HG02763 (cell line): Measurements from ENCODE around the gene TTC9B.

Experiments
- ATAC-seq: cut with Tn5 transposase; IDR thresholded peaks from one replicate; pipeline ENCODE4 v1.9.1; 2021; ENCODE audit warnings: mild to moderate bottlenecking, moderate library complexity; ENCODE audit not compliant: unreplicated experiment

TTC9B gene

DNA sequence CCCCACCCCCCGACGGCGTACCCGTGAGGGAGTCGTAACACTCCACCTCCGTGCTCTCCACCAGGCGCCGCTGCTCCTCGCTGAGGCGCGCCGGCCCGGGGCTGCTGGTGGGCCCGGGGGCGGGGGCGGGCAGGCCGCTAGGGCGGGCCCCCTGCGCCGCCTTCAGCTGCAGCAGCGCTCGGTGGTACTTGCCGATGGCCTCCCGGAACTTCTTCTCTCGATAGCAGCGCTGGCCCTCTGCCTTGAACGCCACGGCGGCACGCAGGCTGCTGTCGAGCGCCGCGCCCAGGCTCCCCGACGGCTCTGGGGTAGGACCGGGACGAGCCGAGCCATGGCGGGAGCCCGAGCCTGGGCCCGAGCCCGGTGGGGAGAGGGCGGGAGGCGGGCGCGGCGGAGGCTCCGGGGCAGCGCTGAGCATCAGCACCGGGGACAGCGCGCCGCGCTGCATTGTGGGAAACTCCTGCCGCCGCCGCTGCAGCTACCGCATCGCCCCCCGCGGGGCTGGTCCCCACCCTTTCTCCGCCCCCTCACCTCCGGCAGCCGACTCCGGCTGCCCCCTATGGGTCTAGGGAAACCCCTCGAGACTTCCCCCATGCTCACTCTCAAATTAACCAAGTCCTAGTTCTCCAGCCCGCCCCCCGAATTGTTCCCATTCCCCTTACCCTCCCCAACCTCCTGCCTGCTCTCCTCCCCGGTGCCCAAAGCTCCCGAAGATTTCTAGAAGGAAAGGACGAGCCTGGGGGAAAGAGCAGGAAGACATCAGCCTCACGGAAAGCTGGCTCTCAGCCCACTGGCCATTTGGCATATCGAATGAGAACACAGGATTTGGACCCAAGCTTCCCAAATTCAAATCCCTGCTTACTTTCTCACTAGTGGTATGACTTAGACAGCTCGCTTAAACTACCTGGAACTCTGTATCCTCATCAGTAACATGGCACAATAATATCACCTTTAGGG is at the start of gene TTC9B:
TSS of gene TTC9B (minus strand) at position 451 of the 957 bp plus-strand sequence. CDS start at position 448, 3 bp downstream.
- ATAC-seq = no peak

DNA sequence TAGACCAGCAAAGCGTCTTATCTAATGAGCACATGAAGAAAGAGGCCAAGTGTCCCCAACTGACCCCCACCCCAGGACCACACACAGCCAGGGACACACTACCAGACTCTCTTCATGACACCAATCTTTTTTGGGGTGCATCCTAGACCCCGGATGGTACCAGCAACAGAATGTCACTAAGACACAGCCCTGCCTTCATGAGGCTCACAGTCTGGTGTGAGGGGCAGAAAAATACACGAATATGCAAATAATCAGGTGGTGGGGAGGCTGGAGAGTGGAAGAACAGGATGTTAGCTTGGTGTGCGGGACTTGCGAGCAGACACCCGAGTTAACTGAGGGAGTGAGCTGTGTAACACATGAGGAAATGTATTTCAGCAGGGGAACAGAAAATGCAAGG is 49.4 kb upstream of the TTC9B start:
- no peak for ATAC-seq

DNA sequence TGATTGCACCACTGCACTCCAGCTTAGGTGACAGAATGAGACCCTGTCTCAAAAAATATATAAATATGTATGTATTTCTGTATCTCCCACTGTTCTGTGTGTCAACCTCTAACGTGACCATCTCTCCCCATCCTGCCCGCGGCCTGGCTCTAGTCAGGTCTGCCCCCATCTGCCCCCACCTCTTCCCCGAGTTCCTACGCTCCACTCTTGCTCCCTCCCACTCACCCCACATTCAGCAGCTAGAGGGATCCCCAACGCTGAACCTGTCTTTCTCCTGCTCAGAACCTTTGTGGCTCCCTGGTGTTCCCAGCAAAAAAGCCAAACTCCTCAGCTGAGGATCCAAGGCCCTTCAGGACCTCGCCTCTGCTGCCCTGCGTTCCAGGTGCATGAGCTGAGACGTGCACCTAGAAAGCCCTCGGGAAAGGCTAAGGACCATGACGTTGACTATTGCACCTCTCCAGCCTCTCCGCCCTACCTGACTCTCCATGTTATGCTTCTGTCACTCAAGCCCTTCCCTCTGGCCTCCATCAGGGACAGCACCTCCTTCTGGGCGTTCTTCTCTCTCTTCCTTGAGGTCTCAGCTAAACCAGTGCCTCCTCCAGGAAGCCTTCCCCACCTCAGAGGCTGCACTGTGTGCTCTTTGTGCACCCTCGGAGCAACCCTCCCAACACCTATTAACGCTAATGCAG is 48.9 kb upstream of the TTC9B start:
- no peak for ATAC-seq

DNA sequence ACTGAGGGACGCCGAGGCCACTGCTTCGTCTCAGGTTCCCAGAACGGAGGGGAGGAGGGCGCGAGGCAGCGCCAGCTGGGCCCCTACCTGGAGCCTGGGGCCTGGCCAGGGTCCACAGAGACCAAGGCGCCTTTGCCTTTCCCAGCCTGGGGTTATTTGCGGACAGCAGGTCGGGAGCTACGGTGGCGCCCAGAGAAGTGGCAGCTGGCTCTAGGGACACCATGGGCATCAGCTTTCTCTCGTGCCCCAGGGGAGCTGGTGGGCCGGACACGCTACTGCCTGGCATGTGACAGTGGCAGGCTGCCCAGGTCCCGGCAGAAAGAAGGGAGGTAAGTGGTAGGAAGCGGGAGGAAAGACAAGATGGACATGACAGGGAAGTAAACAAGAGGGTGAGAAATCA is 47.9 kb upstream of the TTC9B start:
- ATAC-seq = no peak

DNA sequence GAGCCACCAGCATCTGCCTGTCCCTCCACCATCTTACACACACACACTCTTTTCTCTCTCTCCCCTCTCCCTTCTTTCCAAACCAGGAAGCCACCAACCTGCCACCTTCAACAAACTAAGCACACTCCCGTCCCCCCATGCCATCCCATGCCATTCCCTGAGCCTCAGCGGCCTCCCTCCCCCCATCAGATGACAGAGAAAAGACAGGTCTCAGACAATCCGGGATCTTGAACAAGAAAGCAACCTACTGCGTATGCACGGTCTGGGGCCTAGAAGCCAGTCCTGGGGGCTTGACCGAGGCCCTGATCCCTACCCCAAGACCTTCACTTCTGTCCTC is 47.5 kb upstream of the TTC9B start:
- ATAC-seq = no peak

DNA sequence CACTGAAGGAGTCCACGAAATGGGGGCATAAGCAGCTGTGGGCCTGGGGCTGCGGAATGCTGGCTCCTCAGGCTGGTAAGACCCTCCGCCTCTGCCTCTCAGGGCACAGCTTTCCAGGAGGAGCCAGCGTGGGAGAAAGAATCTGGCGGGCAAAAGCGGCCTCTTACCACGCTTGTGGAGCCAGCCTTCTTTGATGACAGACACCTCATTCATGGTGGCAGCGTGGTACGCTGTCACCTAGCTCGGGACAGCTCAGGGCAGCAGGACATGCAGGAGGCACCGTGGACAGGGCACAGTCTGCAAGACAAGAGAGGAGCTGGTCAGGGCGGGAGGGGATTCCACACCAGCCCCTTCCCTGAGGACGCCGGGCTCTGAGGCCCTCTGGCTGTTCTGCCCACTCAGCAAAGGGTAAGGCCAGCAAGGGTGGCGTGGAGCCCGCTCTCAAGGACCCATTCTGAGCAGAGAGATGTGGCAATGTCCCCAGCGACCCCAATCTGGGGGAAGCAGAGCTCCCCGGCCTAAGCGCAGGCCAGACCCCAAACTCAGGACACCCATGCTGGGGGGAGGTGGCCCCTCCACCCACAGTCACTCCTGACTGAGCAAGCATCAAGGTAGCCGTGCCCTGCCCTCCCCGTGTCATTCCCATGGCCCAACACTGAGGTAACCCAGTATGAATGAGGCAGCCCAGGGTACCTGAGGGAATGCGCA is 47.0 kb upstream of the TTC9B start:
- no peak for ATAC-seq

DNA sequence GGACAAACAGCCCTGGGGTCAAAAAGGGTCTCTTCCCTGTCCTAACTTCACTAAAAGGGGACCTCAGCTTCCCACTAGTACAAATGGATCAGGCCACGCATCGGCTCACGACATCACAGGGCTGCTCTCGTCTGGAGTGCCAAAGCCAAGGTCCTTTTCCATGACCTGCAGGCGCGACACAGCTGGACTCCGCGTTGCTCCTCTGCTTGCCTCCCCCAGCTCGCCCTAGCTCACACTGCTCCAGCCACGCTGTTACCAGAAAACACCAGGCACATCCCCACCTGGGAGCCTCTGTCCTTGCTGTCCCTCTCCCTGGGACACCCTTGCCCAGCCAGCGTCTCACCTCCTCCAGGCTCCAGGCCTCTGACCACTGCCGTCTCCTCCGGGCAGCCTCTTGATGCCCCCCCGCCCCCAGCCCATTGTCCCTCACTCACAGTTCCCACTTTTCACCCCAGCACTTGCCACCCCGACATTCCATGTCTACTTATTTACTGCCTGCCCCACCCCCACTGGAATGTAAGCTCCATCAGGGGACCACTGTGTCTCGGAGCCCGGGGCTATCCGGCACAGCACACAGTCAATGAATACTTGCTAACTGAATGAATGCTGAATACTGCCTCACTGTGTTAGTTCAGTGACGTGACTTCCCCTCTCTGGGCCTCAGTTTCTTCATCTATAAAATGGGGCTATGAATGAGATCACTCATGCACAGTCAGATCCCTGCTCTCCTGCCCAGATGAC is 46.3 kb upstream of the TTC9B start:
- no peak for ATAC-seq

DNA sequence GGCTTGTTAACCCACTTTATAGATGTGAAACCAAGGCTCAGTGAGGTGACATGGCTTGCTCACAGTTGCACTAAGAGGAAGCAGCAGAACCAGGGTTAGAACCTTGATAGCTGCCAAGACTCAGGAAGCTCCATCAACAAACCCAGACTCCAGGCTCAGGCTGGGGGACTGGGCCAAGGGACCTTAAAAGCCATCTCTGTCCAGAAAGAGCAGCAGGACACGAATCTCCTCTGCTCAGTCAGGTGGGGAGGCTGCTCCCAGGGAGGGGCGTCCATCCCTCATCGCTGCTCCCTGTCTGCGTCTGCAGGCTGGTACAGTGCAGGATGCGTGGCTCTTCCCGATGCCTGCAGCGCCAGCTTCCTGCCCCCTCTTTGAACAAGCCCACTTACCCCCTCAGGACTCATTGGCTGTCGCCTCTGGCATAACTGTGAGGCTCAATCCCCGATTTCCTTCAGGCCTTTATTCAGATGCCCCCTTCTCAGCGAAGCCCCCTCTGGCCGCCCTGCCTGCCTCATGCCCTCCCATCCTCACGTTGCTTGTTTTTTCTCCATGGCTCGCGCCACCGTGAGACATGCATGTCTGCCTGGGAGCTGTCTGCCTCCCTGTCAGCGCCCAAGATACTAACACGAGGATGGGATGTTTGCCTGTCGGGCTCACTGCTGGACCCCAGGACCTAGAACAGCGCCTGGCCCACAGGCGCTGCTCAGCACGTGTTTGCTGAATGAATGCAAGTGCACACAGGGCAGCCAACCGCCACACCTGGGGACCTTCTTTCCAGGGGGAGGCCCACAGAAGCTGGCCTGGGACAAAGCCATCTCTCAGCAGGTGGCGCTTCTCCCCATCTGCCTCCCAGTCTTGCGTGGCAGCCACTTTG is 45.5 kb upstream of the TTC9B start:
- ATAC-seq = no peak

DNA sequence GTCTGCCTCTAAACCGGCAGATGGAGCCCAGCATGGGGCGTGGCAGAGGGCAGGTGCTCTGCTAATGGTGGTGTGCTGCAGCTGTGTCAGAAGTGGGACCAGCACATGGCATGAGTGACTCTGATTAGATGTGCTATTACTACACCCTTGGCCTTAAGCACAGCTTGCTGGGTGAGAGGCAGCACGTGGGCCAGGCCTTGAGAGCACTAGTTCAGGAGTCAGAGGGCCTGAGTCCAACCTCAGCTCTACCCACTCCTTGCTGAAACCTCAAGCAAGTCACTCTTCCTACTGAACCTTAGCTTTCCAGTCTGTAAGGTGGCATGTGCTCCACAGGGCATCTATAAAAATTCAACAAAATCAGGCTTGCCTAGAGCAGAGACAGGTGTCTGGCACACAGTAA is 44.2 kb upstream of the TTC9B start:
- ATAC-seq = no peak

DNA sequence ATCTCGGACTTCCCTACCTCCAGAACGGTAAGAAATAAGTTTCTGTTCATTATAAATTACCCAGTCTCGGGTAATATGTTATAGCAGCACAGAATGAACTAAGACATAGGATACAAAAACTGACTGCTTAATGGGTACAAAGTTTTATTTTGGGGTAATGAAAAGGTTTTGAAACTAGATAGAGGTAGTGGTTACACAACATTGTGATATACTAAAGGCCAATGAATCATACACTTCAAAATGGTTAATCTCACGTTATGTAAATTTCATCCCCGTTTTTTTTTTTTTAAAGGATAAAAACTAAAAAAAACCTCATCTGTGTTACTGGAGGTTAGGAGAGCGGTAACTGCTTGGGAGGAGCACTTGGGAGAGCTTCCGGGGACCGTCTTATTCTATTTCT is 43.4 kb upstream of the TTC9B start:
- ATAC-seq = no peak

DNA sequence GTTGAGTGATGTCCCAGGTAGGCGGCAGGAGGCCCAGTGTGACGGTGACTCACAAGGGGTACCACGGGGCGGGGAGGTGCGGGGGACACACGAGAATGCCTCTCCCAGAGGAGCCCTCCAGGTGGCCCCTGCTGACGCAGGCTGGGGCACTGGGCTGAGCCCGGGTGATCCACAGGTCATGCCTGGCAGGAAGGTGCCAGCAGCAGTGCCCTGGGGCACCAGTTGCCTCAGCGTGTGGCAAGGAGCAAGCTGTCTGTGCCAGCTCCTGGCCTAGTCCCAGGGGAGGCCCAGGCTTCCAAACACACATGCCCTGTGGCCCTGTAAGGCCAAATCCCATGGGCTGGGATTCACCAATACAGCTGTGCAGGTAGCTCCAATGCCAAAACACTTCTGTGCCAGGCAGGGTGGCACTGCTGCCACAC is 38.9 kb upstream of the TTC9B start:
- ATAC-seq = no peak

DNA sequence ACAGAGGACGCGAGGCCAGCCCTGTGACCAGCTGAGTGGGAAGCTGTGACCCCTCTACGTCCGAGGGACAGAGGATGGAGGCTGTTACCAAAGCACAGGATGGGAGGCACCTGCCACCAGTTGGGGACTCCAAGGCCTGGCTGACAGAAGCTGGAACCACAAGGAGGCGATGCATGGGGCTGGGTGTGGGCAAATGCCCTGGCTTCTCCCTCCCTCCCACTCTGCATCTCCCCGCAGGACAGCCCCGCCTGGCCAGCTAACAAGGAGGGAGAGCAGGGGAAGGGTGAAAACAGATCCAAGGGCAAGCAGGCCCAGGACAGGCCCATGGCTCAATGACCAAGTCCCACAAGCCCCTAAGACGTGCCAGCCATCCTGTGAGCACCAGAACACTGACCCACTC is 38.3 kb upstream of the TTC9B start:
- no peak for ATAC-seq

DNA sequence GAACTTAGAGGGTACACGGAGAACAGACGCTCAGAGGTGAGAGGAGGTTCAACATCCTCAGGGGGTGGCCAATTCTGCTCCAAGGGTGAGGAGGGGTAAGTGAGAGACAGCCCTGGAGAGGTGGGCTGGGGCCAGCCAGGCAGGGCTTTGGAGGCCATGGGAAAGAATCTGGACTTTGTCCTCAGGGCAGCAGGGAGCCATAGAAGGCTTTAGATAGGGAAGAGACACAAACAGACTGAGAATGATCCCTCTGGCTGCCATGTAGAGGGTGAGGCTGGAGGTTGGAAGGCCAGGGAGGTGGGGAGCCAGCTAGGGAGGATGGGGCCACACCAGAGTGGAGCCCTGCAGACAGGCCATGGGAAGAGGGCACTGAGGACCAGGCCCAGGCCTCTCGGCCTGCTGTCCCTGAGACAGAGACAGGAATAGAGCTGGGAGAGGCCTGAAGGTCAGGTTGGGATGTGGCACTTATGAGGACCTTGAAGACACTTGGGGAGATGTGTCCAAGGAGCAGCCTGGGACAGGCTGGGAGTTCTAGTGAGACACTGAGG is 37.5 kb upstream of the TTC9B start:
- ATAC-seq = no peak

DNA sequence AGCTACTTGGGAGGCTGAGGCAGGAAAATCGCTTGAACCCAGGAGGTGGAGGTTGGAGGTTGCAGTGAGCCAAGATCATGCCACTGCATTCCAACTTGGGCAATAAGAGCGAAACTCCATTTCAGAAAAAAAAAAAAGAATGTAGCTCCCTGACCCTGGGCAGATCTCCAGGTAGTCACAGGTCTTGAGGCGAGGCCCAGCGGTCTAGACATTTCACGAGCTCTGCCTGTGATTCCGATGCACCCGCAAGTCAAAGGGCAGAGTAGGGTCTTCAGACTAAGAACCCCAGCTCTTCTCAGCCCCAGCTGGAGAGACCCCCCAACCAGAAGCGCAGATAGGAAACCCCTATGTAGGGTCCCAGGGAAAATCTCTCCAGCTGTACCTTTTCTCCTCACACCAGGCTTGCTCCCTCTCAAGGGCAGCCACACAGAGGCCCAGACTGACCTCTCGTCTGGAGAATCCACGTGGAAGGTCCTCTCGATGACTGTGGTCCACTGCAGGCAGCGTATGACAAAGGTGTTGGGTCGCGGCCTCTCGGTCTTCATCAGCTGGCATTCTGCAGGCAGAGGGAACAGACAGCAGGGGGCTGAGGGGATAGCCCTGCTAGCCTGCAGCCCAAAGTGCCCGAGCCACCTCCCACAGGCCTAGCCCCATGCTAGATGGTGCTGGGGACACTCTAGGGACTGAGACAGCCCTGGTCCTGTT is 36.7 kb upstream of the TTC9B start:
- ATAC-seq = no peak

DNA sequence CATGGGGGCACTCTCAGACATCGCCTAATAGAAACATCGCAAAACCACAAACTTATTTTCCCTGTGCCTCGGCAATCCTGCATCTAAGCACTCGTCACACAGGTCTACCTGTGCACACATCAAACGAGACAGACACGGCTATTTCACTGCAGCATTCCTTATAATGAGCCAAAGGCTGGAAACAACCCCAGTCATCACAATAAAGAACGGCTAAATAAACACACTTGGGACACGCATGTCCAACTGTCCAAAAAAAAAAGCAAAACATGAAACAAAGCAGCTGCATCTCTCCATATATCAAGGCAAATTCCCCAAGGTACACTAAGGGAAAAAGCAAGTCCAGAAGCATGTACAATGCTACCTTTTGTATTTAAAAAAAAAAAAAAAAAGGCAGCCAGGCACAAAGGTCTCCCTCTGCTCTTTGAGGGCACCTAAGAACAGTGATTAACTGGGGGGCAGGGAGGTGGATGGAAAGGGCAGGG is 35.5 kb upstream of the TTC9B start:
- ATAC-seq = no peak

DNA sequence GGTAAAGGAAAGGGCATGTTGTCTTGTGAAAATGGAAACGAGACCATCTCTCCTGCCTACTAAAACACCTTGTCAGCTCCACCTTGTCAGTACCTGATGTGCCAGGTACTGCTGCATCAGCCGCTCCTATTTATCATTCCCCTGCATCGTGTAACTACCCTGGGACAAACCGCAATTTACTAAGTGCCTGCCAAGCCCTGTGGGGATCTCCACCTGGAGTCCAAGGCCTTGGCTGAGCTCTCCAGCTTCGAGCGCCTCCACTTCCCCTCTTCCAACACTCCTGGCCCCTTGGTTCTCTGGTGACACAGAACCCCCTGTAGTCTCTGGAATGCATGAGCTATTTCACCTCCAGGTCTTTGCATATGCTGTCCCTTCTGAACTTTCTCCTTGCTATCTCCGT is 34.2 kb upstream of the TTC9B start:
- no peak for ATAC-seq

DNA sequence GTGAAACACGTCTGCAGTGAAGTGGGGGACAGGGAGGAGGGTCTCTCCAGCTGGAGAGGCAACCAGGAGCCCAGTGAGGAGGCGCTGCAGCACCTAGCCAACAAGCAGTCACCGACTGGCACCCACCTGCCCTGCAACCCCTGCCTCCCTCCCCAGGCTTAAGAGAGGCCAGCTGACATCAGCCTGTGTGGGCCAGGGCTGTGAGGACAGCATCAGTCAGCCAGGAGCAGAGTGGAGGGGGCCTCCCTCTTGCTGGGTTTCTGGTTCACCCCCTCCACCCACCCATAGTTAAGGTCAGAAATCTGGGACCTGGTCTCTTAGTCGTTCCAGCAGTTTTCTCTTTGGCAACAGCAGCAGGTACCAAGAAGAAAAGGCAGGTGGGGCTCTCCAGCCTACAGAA is 33.8 kb upstream of the TTC9B start:
- no peak for ATAC-seq

DNA sequence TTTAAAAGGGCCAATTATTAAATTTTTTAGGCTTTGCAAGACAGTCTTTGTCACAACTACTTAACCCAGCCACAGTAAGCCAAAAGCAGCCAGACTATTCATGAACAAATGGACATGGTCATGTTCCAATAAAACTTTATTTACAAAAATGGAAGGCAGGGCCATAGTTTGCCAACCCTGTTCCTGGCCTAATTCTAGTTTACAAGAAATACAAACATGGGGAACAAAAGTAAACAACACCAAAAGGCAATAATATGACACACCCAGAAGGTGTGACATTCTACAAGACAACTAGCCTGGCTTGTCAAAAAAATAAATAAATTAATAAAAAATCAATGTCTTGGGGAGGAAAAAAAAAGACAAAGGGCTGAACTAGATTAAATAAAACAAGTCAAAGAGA is 33.1 kb upstream of the TTC9B start:
- ATAC-seq = no peak

DNA sequence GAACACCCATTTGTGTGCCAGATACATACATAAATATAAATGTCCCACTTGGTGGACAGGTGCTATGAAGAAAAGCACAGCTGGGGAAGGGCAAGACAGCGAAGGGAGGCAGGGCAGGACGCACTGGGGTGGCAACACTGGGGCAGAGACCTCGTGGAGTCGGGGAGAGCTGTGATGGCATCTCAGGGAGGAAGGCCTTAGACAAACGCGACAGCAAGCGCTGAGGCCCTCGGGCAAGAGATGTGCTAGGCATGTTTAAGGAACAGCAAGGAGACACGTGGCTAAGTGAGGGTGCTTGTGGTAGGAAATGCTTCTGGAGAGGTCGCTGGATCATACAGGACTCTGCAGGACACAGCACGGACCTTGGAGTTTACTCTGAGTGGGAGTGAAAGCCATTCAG is 31.6 kb upstream of the TTC9B start:
- no peak for ATAC-seq
